ENCODE results near the gene UBE2N. TPM values are rescaled to one million over a fixed set of nuclear protein-coding genes. Genes with fewer than 3 reads are reported as not detected.

The UBE2N gene
- total RNA-seq, 1 donor from 2014 or later: 89.2 TPM

GRCh38 chr12:93379326-93379980 is 62.3 kb downstream of the UBE2N start:
- no peak for ATAC-seq

- no peak for ATAC-seq
Observed at GRCh38 chr12:93378998-93379325, 62.8 kb downstream of the UBE2N start.

GRCh38 chr12:93378196-93378997 is 63.4 kb downstream of the UBE2N start:
- peak; percentile 46 for ATAC-seq

- peak; percentile 98 for ATAC-seq
Observed at GRCh38 chr12:93377252-93378195, 64.2 kb downstream of the UBE2N start, which contains the start of gene NUDT4. TSS of gene NUDT4 (plus strand) at chr12:93377925. CDS start at chr12:93378323, 398 bp downstream.

GRCh38 chr12:93376436-93377251 is 65.1 kb downstream of the UBE2N start:
- no peak for ATAC-seq

GRCh38 chr12:93375906-93376305 is 65.8 kb downstream of the UBE2N start:
- ATAC-seq: no peak

GRCh38 chr12:93373961-93374656 is 67.6 kb downstream of the UBE2N start:
- no peak for ATAC-seq

- no peak for ATAC-seq
Observed at GRCh38 chr12:93370947-93371346, 70.8 kb downstream of the UBE2N start.

GRCh38 chr12:93369505-93369904 is 72.2 kb downstream of the UBE2N start:
- no peak for ATAC-seq

- no peak for ATAC-seq
Observed at GRCh38 chr12:93368766-93369165, 73.0 kb downstream of the UBE2N start.

GRCh38 chr12:93366422-93366821 is 75.3 kb downstream of the UBE2N start:
- ATAC-seq: no peak

GRCh38 chr12:93365616-93366405 is 75.9 kb downstream of the UBE2N start:
- ATAC-seq: no peak

GRCh38 chr12:93363841-93364297 is 77.9 kb downstream of the UBE2N start:
- ATAC-seq: no peak

- ATAC-seq: no peak
Observed at GRCh38 chr12:93361151-93361919, 80.4 kb downstream of the UBE2N start.

GRCh38 chr12:93360688-93361087 is 81.1 kb downstream of the UBE2N start:
- no peak for ATAC-seq

GRCh38 chr12:93358821-93359220 is 82.9 kb downstream of the UBE2N start:
- ATAC-seq: no peak

- ATAC-seq: no peak
Observed at GRCh38 chr12:93358058-93358457, 83.7 kb downstream of the UBE2N start.

- ATAC-seq: no peak
Observed at GRCh38 chr12:93356214-93356613, 85.5 kb downstream of the UBE2N start.
